AG04449 (cell line): ENCODE results near the gene BANP.
"Not testable (repeated sequence)": the region's sequence is repeated elsewhere in the genome, so short reads cannot be mapped to it uniquely, and the experiment has no call there.

Experiments
- CTCF ChIA-PET: fragments of 350-600 bp; formaldehyde crosslinking; extraction: SDS; loops from one replicate; lab custom pipeline; 2021; ENCODE audit warnings: antibody characterized with exemption; lab: Yijun Ruan, JAX
- POLR2A ChIA-PET: fragments of 400-600, 350-600 bp; formaldehyde crosslinking; extraction: SDS; loops from one replicate; lab custom pipeline; 2020; ENCODE audit warnings: antibody characterized with exemption, inconsistent platforms; lab: Yijun Ruan, JAX
- DNase-seq: peaks from one replicate; pipeline ENCODE4 v3.0.0-alpha.2; 2010; ENCODE audit warnings: low read depth, low spot score
- H3K4me3 ChIP-seq: 2 replicates; pipeline ENCODE4 v1.5.1; 2011; ENCODE audit warnings: low read depth, mild to moderate bottlenecking, control low read depth, low read length
- CTCF ChIP-seq: IDR thresholded peaks from one replicate; pipeline ENCODE4 v1.5.1; 2011; ENCODE audit warnings: mild to moderate bottlenecking, moderate library complexity, low read length, control low read depth, inconsistent platforms; ENCODE audit not compliant: insufficient read depth; ENCODE audit errors: missing control alignments

Gene BANP

GRCh38 chr16:88013091-88013609 lies 61.9 kb downstream of the BANP start:
- H3K4me3 ChIP-seq, result no peak overlapping the region
- ChIA-PET CTCF (interaction anchor here (1.0 kb wide), 1 partner anchor 11 kb away, joined by 3 read pairs; no protein-coding TSS in a partner anchor), POLR2A (no interaction called here)
- no peak for DNase-seq
- TF ChIP-seq CTCF, result no peak

GRCh38 chr16:88013766-88014251 lies 62.6 kb downstream of the BANP start:
- no peak for TF ChIP-seq CTCF
- DNase-seq, result no peak
- CTCF ChIA-PET, result interaction anchor here (1.0 to 1.1 kb wide), 2 partner anchors 9 to 10 kb away, joined by 3 to 4 read pairs; no protein-coding TSS in a partner anchor
- H3K4me3 ChIP-seq, result no peak overlapping the region
- POLR2A ChIA-PET, result no interaction called here

- no peak for TF ChIP-seq CTCF
- CTCF ChIA-PET, result interaction anchor here (1.1 to 1.2 kb wide), 2 partner anchors 9 to 11 kb away, joined by 3 to 4 read pairs; no protein-coding TSS in a partner anchor
- POLR2A ChIA-PET, result interaction anchor here (0.7 kb wide), 1 partner anchor 49 kb away, joined by 3 read pairs; no protein-coding TSS in a partner anchor
Observed at GRCh38 chr16:88014252-88014781, 63.1 kb downstream of the BANP start.

GRCh38 chr16:88014954-88015805 lies 63.9 kb downstream of the BANP start:
- ChIA-PET POLR2A (interaction anchor here (0.7 kb wide), 1 partner anchor 48 kb away, joined by 3 read pairs; no protein-coding TSS in a partner anchor), CTCF (interaction anchor here (1.1 to 1.2 kb wide), 2 partner anchors 8 to 10 kb away, joined by 3 to 4 read pairs; no protein-coding TSS in a partner anchor)
- no peak overlapping the region for H3K4me3 ChIP-seq
- TF ChIP-seq CTCF, result no peak
- no peak for DNase-seq

More at GRCh38 chr16:88014252-88014781, 63.1 kb downstream of the BANP start:
- H3K4me3 ChIP-seq, result no peak overlapping the region
- DNase-seq, result peak; percentile 14

GRCh38 chr16:88015806-88016140 lies 64.5 kb downstream of the BANP start:
- ChIA-PET POLR2A (no interaction called here), CTCF (no interaction called here)
- DNase-seq, result no peak
- H3K4me3 ChIP-seq, result no peak overlapping the region
- no peak for TF ChIP-seq CTCF

GRCh38 chr16:88016386-88016785 lies 65.2 kb downstream of the BANP start:
- POLR2A ChIA-PET, result not testable (repeated sequence)

More at GRCh38 chr16:88016386-88016785, 65.2 kb downstream of the BANP start:
- H3K4me3 ChIP-seq, DNase-seq: not testable (repeated sequence)
- CTCF ChIA-PET, result interaction anchor here (1.5 kb wide), 1 partner anchor 422 kb away, joined by 3 read pairs; no protein-coding TSS in a partner anchor
